Measurements from ENCODE around the gene PRF1.

The PRF1 gene

GRCh38 chr10:70549351-70549961 lies 53.1 kb downstream of the PRF1 start:
- H3K4me3 ChIP-seq (ENCODE audit: low read depth, low read length) = no peak overlapping the region
- no peak for DNase-seq (ENCODE audit: low read depth)
- TF ChIP-seq, protein P1, sequence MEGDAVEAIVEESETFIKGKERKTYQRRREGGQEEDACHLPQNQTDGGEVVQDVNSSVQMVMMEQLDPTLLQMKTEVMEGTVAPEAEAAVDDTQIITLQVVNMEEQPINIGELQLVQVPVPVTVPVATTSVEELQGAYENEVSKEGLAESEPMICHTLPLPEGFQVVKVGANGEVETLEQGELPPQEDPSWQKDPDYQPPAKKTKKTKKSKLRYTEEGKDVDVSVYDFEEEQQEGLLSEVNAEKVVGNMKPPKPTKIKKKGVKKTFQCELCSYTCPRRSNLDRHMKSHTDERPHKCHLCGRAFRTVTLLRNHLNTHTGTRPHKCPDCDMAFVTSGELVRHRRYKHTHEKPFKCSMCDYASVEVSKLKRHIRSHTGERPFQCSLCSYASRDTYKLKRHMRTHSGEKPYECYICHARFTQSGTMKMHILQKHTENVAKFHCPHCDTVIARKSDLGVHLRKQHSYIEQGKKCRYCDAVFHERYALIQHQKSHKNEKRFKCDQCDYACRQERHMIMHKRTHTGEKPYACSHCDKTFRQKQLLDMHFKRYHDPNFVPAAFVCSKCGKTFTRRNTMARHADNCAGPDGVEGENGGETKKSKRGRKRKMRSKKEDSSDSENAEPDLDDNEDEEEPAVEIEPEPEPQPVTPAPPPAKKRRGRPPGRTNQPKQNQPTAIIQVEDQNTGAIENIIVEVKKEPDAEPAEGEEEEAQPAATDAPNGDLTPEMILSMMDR (IDR thresholded peaks at IDR 0.05; ENCODE audit: low read depth, low read length, missing control alignments) = no peak

Data from GM12864 (cell line).